Mesenchymal stem cell (in vitro differentiated cells and primary cell): ENCODE results near the gene PITPNC1. TPM values are rescaled to one million over a fixed set of nuclear protein-coding genes. Genes with fewer than 3 reads are reported as not detected.

Experiments used
- small RNA-seq: library from polyadenylated mRNA; stranded (forward); fragments of <200 nt; extraction: miRNeasy Mini kit (QIAGEN cat#:217004); gene quantifications from one replicate; pipeline ENCODE3, GENCODE V24; 2013; ENCODE audit warnings: low read depth

The PITPNC1 gene

Small RNAs within 50 kb of the gene (small RNA-seq; reads per million reads assigned to genes)
- not detected for gene MIR548AA2
- not detected for gene MIR548D2
- not detected for gene RF00019
- not detected for gene RN7SL756P
- 0.86 reads per million for gene SNORA38B
